HCEC 1CT (cell line): Measurements from ENCODE around the gene VASN.

ENCODE experiments used
- DNase-seq: peaks from one replicate; pipeline ENCODE4 v3.0.0-alpha.2; 2017

VASN gene

GRCh38 chr16:4354512-4355409, 16.9 kb upstream of the VASN start:
- no peak for DNase-seq

GRCh38 chr16:4356820-4357219, 14.8 kb upstream of the VASN start:
- no peak for DNase-seq

- no peak for DNase-seq
Observed at GRCh38 chr16:4358236-4358635, 13.4 kb upstream of the VASN start.

- DNase-seq: peak; percentile 30
Observed at GRCh38 chr16:4358831-4359561, 12.7 kb upstream of the VASN start.

GRCh38 chr16:4359914-4360313, 11.7 kb upstream of the VASN start:
- no peak for DNase-seq

- no peak for DNase-seq
Observed at GRCh38 chr16:4360538-4361021, 11.1 kb upstream of the VASN start.

- DNase-seq: no peak
Observed at GRCh38 chr16:4361033-4361943, 10.4 kb upstream of the VASN start.

GRCh38 chr16:4361944-4362311, 9.7 kb upstream of the VASN start:
- DNase-seq: no peak

- DNase-seq: no peak
Observed at GRCh38 chr16:4362476-4363135, 9.0 kb upstream of the VASN start.

GRCh38 chr16:4364196-4365013, 7.2 kb upstream of the VASN start:
- DNase-seq: no peak

GRCh38 chr16:4365014-4365406, 6.6 kb upstream of the VASN start:
- no peak for DNase-seq

GRCh38 chr16:4365615-4366014, 6.0 kb upstream of the VASN start:
- DNase-seq: no peak

- DNase-seq: no peak
Observed at GRCh38 chr16:4366016-4366415, 5.6 kb upstream of the VASN start.

GRCh38 chr16:4367393-4367856, 4.2 kb upstream of the VASN start:
- DNase-seq: no peak

GRCh38 chr16:4369007-4369733, 2.5 kb upstream of the VASN start:
- DNase-seq: peak; percentile 54

- DNase-seq: no peak
Observed at GRCh38 chr16:4370151-4370550, 1.5 kb upstream of the VASN start.

- peak; percentile 73 for DNase-seq
Observed at GRCh38 chr16:4370570-4371356, 885 bp upstream of the VASN start.

GRCh38 chr16:4372001-4372577, 441 bp downstream of the VASN start:
- DNase-seq: peak; percentile 39

GRCh38 chr16:4372578-4373355, 1.1 kb downstream of the VASN start:
- DNase-seq: peak; percentile 62
